Epithelial cell of prostate (primary cell): ENCODE data around the gene VEZF1.

ENCODE experiments used
- DNase-seq: peaks from one replicate; pipeline ENCODE4 v3.0.0-alpha.2; 2011; ENCODE audit warnings: low read depth, low spot score
- H3K27ac ChIP-seq: fragments of 450-650 bp; 2 replicates; pipeline ENCODE4 v1.5.1; 2017; ENCODE audit warnings: mild to moderate bottlenecking

Gene VEZF1

DNA sequence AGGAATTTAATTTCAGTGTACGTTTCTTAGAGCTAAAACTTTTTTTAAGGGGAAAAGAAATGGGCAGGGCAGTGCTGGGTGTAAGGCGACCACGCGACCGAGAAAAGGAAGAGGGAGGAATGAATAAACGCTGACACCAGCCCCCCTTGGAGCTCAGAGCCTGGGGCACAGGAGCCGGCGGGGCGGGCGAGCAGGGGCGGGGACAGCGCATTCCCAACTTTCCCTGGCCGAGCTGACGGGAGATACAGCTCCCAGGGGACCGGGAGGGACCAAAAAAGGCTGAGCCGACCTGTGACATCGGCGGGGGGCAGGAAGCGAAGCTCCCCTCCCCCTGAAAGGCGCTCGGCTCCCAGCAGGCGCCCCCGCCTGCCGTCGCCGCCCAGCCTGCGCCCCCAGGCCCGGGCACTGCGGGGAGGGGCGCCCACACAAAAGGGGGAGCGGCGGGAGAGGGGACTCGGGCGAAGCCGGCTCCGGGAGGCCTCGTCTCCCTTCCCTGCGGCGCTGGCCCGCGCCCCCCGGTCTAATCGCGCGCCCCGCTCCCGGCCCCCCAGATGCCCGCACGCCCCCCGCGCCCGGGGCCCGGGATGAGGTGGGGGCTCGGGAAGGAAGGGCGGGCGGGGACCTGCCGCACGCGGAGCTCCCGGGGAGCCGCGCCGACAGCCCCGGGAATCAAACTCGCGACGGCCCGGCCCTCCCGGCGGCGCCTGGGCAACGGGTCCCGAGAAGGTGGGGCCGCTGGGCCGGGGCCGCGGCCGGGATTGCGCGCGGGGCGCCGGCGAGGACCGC, 33.5 kb downstream of the VEZF1 start:
- H3K27ac ChIP-seq, result peak overlapping the region; percentile 66
- no peak for DNase-seq

- no peak for DNase-seq
- peak overlapping the region; percentile 66 for H3K27ac ChIP-seq
Measured at GRCh38 chr17:57953705-57954396, 34.2 kb downstream of the VEZF1 start.

GRCh38 chr17:57953219-57953618, 34.8 kb downstream of the VEZF1 start:
- H3K27ac ChIP-seq, result peak overlapping the region; percentile 42

DNA sequence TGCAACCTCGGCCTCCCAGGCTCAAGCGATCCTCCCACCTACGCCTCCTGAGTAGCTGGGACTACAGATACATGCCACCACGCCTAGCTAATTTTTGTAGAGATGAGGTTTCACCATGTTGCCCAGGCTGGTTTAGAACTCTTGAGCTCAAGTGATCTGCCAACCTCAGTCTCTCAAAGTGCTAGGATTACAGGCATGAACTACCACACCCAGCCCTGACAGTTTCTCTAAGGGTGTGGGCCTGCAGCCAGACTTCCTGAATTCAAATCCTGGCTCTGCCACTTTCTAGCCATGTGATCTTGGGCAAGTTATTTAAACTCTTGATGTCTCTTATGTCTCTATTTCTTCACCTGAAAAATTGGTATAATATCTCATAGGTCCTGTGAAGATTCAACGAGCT, 38.4 kb downstream of the VEZF1 start:
- peak; percentile 51 for DNase-seq
- peak overlapping the region; percentile 97 for H3K27ac ChIP-seq

More at GRCh38 chr17:57953219-57953618, 34.8 kb downstream of the VEZF1 start:
- no peak for DNase-seq

GRCh38 chr17:57948555-57949420, 39.3 kb downstream of the VEZF1 start:
- peak; percentile 96 for DNase-seq
- H3K27ac ChIP-seq, result peak overlapping the region; percentile 97

DNA sequence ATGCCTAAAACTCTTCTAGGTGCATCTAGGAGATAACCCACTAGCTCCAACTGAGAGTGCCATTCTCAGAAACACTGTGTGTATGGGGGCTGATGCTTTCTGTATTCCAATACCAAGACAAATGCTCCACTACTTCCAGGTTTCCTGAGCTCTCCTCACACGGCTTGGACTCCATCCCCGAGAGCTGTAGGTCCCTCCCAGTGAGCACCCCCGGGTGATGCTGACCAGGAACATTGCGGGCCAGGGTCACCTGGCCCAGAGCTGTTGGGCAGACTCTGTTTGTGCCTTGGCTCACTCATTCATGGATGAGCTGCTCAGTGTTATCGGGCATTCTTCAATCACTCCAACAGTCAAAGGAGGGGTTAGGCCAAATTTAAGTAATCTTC, 39.9 kb downstream of the VEZF1 start:
- DNase-seq, result no peak
- H3K27ac ChIP-seq, result peak overlapping the region; percentile 97

DNA sequence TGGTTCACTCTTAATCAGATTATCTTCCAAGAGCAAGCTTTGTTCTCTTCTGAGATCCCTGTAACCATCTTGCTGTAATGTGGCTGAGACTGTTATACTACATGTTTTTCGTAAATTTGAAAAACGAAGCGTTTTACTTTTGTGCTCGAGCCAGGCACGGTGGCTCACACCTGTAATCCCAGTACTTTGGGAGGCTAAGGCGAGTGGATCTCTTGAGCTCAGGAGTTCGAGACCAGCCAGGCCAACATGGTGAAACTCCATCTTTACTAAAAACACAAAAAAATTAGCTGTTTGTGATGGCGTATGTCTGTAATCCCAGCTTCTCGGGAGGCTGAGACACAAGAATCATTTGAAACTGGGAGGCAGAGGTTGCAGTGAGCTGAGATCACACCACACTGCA, 40.7 kb downstream of the VEZF1 start:
- no peak for DNase-seq
- peak overlapping the region; percentile 97 for H3K27ac ChIP-seq

GRCh38 chr17:57946798-57947358, 41.2 kb downstream of the VEZF1 start:
- DNase-seq, result peak; percentile 77
- H3K27ac ChIP-seq, result peak overlapping the region; percentile 97

- peak overlapping the region; percentile 97 for H3K27ac ChIP-seq
- peak; percentile 80 for DNase-seq
Measured at GRCh38 chr17:57945996-57946797, 41.9 kb downstream of the VEZF1 start.

GRCh38 chr17:57944908-57945307, 43.1 kb downstream of the VEZF1 start:
- H3K27ac ChIP-seq, result peak overlapping the region; percentile 97

GRCh38 chr17:57943645-57944044, 44.4 kb downstream of the VEZF1 start:
- DNase-seq, result no peak
- peak overlapping the region; percentile 55 for H3K27ac ChIP-seq

More at GRCh38 chr17:57944908-57945307, 43.1 kb downstream of the VEZF1 start:
- DNase-seq, result no peak

GRCh38 chr17:57943140-57943539, 44.9 kb downstream of the VEZF1 start:
- DNase-seq, result peak; percentile 6
- peak overlapping the region; percentile 55 for H3K27ac ChIP-seq

DNA sequence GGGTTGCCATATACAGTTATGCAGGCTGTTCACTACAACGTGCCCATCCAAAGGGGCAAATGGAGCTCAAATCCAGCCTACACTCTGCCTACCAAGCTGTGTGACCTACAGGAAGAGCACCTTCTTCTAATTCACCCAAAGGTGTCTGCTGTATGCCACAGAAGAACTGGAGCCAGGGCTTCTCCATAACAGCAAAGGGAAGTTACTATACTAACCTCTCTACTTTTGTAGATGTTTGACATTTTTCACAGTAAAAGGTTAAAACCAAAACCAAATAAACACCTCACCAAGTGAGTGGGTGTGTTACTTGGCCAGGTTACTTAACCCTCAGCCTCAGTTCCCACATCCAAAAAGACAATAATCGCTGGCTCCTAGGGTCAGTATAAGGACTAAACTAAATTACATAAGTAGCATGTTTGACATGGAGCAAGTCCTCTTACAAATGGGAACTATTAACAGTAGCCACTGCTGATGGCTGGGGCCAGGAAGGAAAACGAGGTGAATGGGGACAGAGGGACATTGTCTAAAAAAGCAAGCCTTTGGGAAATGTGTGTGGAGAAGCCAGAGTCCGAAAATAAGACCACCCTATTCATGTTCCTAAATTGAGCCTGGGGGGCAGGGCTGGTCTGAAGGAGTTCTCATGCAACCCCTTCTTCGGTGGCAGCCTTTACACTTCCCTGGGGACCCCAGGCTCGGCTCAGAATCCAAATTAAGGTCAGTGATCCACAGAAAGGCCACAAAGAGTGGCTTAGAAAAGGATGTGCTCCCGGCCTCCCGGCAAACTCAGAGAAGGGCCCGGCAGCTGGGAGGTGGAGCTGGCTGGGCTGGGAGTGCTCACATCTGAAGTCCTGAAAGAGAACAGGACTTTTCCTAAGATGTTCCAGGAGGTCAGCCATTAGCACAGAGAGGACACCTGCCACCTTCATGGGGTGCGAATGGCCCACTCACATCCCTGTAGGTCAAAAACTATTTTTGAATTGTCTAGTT, 46.4 kb downstream of the VEZF1 start:
- DNase-seq, result no peak
- H3K27ac ChIP-seq, result no peak overlapping the region

DNA sequence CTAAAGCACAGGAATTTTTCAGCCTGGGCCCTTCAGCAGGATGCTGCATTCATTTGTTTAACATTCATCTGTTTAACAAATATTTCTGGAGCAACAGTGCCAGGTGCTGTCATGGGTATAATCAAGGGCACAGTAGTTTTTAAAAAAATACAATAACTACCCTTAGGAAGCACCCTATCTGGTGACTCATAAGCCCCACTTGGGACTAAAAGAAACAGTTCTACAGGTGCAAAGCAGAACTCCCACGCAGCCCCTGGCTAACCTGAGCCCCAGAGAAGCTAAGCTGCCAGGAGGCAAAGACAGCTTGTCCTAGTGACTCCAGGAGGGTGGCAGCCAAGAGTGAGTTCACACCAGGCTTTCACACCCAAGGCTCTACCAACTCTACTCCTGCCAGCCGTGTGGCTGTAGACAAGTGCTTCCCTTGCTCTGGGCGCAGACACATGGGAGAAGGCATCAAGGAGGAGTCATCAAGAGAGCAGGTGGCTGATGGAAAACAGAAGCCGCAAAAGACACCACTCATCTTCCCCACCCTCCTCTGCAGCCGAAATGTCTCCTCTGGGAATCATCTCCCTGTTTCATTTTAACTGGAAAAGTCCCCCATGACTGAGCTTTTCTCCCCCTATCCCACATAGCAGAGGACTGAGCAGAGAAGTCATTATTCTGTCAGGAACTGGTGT, 47.3 kb downstream of the VEZF1 start:
- no peak overlapping the region for H3K27ac ChIP-seq
- no peak for DNase-seq

DNA sequence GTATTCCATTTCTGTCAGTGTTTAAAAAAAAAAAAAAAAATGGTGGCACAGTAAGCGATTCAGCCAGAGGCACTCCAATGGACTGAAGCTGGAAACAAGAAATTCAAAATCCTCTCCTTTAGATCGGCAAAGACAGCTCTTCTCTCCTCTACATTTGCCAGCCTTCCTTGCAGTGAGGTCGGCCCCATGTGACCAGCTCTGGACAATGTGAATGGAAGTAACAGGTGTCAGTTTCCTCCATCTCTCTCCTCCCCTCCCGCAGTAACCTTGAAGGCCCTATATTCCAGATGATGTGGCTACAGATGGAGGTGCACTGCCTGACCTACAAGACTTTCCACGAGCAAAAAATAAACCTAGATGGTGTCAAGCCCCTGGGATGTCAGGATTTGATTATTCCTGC, 47.8 kb downstream of the VEZF1 start:
- no peak for DNase-seq
- H3K27ac ChIP-seq, result no peak overlapping the region

GRCh38 chr17:57939797-57940196, 48.3 kb downstream of the VEZF1 start:
- H3K27ac ChIP-seq, result no peak overlapping the region
- DNase-seq, result no peak

DNA sequence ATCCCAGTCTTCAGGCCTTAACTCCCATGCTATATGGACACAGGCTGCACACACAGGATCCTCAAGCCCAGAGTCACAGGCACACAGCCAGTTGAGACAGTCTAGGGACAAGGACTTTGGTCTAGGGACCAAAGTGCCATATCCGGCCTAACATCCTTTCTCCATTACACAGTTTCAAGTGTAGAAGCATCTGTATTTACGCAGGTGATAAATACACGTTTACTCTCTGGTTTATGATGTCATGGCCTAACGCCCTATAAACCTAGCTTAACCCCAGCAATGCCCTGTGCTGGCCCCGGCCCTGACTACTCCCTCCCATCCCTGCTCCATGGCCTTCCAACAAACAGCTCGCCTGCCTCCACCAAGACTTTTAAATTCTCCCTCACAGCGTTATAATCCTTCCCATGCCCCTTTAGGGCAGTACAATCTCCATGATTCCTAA, 50.0 kb downstream of the VEZF1 start:
- no peak overlapping the region for H3K27ac ChIP-seq
- no peak for DNase-seq

DNA sequence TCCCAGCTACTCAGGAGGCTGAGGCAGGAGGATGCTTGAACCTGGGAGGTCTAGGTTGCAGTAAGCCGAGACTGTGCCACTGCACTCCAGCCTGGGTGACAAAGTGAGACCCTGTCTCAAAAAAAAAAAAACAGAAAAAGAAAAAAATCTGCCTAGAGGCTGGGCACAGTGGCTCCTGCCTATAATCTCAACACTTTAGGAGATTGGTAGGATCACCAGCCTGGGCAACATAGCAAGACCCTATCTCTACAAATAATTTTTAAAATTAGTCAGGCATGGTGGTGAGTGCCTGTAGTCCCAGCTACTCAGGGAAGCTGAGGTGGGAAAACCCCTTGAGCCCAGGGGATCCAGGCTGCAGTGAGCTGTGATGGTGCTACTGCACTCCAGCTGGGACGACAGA, 50.6 kb downstream of the VEZF1 start:
- no peak for DNase-seq
- no peak overlapping the region for H3K27ac ChIP-seq
